A549 (cell line): Measurements from ENCODE around the gene GNA12. TPM values are rescaled to one million over a fixed set of nuclear protein-coding genes. Genes with fewer than 3 reads are reported as not detected.

Experiments
- ATAC-seq, 2 experiments: fragments of 200-7000 bp in 1 of 2; fragments of >200 bp in 1 of 2; cut with Nextera tagmentation in 1 of 2; cut with Tn5 transposase in 1 of 2; 3 replicates each; pipeline versions ENCODE4 v1.8.0 to v1.9.1; 2018 to 2020; ENCODE audit warnings: mild to moderate bottlenecking in 1 of 2, moderate library complexity in 1 of 2
- CTCF ChIA-PET: fragments of 300-600 bp; sonication (Branson Sonifier 250); formaldehyde crosslinking; extraction: SDS; loops from one replicate; lab custom pipeline; 2021; ENCODE audit warnings: antibody characterized with exemption, inconsistent platforms; lab: Yijun Ruan, JAX
- POLR2A ChIA-PET: fragments of 350-600 bp; formaldehyde crosslinking; extraction: SDS; loops from one replicate; lab custom pipeline; 2021; ENCODE audit warnings: antibody characterized with exemption, inconsistent platforms; lab: Yijun Ruan, JAX
- DNase-seq, 2 experiments: peaks; one replicate each; pipeline versions ENCODE4 v3.0.0 to v3.0.0-alpha.2; 2011 to 2016; ENCODE audit warnings: low read depth in 1 of 2, low spot score in 1 of 2
- FAIRE-seq: peaks from 2 replicates; lab custom pipeline; 2011; peaks lifted over from hg19 to GRCh38; lab: Jason Lieb, UNC
- H3K27ac ChIP-seq, 2 experiments: fragments of >200 bp; sonication (Bioruptor Twin); formaldehyde crosslinking; 3 replicates each; pipeline ENCODE4 v1.5.1; 2016 to 2017
- H3K4me1 ChIP-seq: fragments of >200 bp; sonication (Bioruptor Twin); formaldehyde crosslinking; 3 replicates; pipeline ENCODE4 v1.6.1; 2016
- H3K4me2 ChIP-seq: fragments of >200 bp; sonication (Bioruptor Twin); formaldehyde crosslinking; 3 replicates; pipeline ENCODE4 v1.6.1; 2016
- H3K4me3 ChIP-seq: fragments of >200 bp; sonication (Bioruptor Twin); formaldehyde crosslinking; 3 replicates; pipeline ENCODE4 v1.5.1; 2016
- H3K9me3 ChIP-seq: fragments of >200 bp; sonication (Bioruptor Twin); formaldehyde crosslinking; 3 replicates; pipeline ENCODE4 v1.6.1; 2016
- BCL3 ChIP-seq: fragments of >200 bp; sonication (Bioruptor Twin); formaldehyde crosslinking; IDR thresholded peaks from 3 replicates; pipeline ENCODE4 v1.6.1; 2016
- CBX8 ChIP-seq: fragments of 200-600 bp; sonication (generic); IDR thresholded peaks from 2 replicates; pipeline ENCODE4 v1.6.1; 2016
- CHD2 ChIP-seq: fragments of 150-350 bp; IDR thresholded peaks from 2 replicates; pipeline ENCODE4 v1.6.1; 2014; ENCODE audit warnings: low read length; ENCODE audit not compliant: partially characterized antibody
- EHMT2 ChIP-seq: fragments of 200-600 bp; sonication (generic); IDR thresholded peaks from 2 replicates; pipeline ENCODE4 v1.6.1; 2016; ENCODE audit warnings: antibody characterized with exemption, low read depth, mild to moderate bottlenecking, moderate library complexity
- EP300 ChIP-seq, 2 experiments: fragments of >200 bp; sonication (Bioruptor Twin); formaldehyde crosslinking; IDR thresholded peaks; 2 replicates in 1 of 2; 3 replicates in 1 of 2; pipeline ENCODE4 v1.6.1; 2016 to 2017
- ESRRA ChIP-seq: fragments of 150-350 bp; IDR thresholded peaks from 2 replicates; pipeline ENCODE4 v1.6.1; 2014; ENCODE audit warnings: mild to moderate bottlenecking, low read length, borderline replicate concordance
- FOSB ChIP-seq: fragments of 250-450 bp; sonication (Bioruptor Pico); IDR thresholded peaks from 2 replicates; pipeline ENCODE4 v1.5.0; 2020; ENCODE audit warnings: mild to moderate bottlenecking, moderate library complexity
- FOSL2 ChIP-seq, 2 experiments: fragments of 450-650 bp in 1 of 2; fragments of >200 bp in 1 of 2; sonication (Bioruptor Twin) in 1 of 2; formaldehyde crosslinking; IDR thresholded peaks; 2 replicates each; pipeline versions ENCODE4 v1.5.0 to v1.6.1; 2016 to 2020; ENCODE audit warnings: mild to moderate bottlenecking in 1 of 2, moderate library complexity in 1 of 2
- JUN ChIP-seq, 2 experiments: fragments of >200 bp; sonication (Bioruptor Twin); formaldehyde crosslinking; IDR thresholded peaks; 2 replicates in 1 of 2; 3 replicates in 1 of 2; pipeline ENCODE4 v1.6.1; 2016 to 2017
- KDM5A ChIP-seq: fragments of 200-600 bp; sonication (generic); IDR thresholded peaks from 2 replicates; pipeline ENCODE4 v1.6.1; 2016; ENCODE audit warnings: antibody characterized with exemption, mild to moderate bottlenecking
- MAZ ChIP-seq: fragments of 150-350 bp; IDR thresholded peaks from 2 replicates; pipeline ENCODE4 v1.6.1; 2014; ENCODE audit warnings: antibody characterized with exemption, low read depth, low read length, borderline replicate concordance
- MYC ChIP-seq: IDR thresholded peaks from 2 replicates; pipeline ENCODE4 v1.6.1; 2012; ENCODE audit warnings: mild to moderate bottlenecking, inconsistent platforms, low read length, improper control_type of control experiment, borderline replicate concordance
- NFE2L2 ChIP-seq: fragments of 150-350 bp; conservative IDR thresholded peaks from 2 replicates; pipeline ENCODE4 v1.6.1; 2014; ENCODE audit warnings: low read length
- NR3C1 ChIP-seq: fragments of >200 bp; sonication (Bioruptor Twin); formaldehyde crosslinking; IDR thresholded peaks from 3 replicates; pipeline ENCODE4 v1.6.1; 2017
- PHF8 ChIP-seq: fragments of 200-600 bp; sonication (generic); IDR thresholded peaks from 2 replicates; pipeline ENCODE4 v1.6.1; 2016; ENCODE audit warnings: low read depth, mild to moderate bottlenecking, antibody characterized with exemption, moderate library complexity, borderline replicate concordance
- POLR2A ChIP-seq: IDR thresholded peaks from 2 replicates; pipeline ENCODE4 v1.6.1; 2012; ENCODE audit warnings: mild to moderate bottlenecking, low read length
- SREBF2 ChIP-seq: fragments of 450-650 bp; IDR thresholded peaks from 2 replicates; pipeline ENCODE4 v1.6.1; 2014; ENCODE audit warnings: mild to moderate bottlenecking, moderate library complexity
- WGBS: methylation state at CpG from one replicate; pipeline ENCODE4 v1.1.6; 2017; ENCODE audit errors: missing lambda C conversion rate; 5-methylcytosine and 5-hydroxymethylcytosine counted together
- polyA plus RNA-seq, 4 experiments: library from polyadenylated mRNA; depleted of rRNA in 3 of 4; stranded (reverse); fragments of >200 nt; fragmentation: RNase III in 1 of 4; extraction: RNeasy Plus Mini Kit Qiagen cat#74134 plus additional on column Dnase treatment in 1 of 4; gene quantifications; 2 replicates in 3 of 4; 3 replicates in 1 of 4; pipeline ENCODE4 v1.2.3, GENCODE V29; 2011 to 2017
- TF ChIP-seq, protein P1 (sequence below): fragments of 250-450 bp; sonication (Bioruptor Pico); IDR thresholded peaks from 2 replicates; pipeline ENCODE4 v1.5.0; 2020; ENCODE audit warnings: low read depth, mild to moderate bottlenecking, moderate library complexity
- TF ChIP-seq, protein P2 (sequence below): fragments of 250-450 bp; sonication (Bioruptor Pico); IDR thresholded peaks from 2 replicates; pipeline ENCODE4 v1.5.0; 2021; ENCODE audit warnings: mild to moderate bottlenecking, moderate library complexity, borderline replicate concordance
- TF ChIP-seq, protein P3 (sequence below): fragments of 150-350 bp; IDR thresholded peaks from 2 replicates; pipeline ENCODE4 v1.6.1; 2014; ENCODE audit warnings: low read depth, mild to moderate bottlenecking, low read length

Gene GNA12
- polyA plus RNA-seq, 2 of the 4 experiments (the other 2 are of a cell fraction) = 33.0 to 43.7 TPM

- peaks cover 48% of the 10 kb centered on the region for H3K4me1 ChIP-seq
- no peak for TF ChIP-seq CBX8
- no peak for TF ChIP-seq KDM5A
- TF ChIP-seq PHF8 = no peak
- ChIA-PET POLR2A (no interaction called here), CTCF (interaction anchor here (2.4 kb wide), 1 partner anchor 52 kb away, joined by 7 read pairs; no protein-coding TSS in a partner anchor)
- FAIRE-seq (no peak), DNase-seq (no peak), ATAC-seq (peak in 1 of 2 experiments; percentile 43; a peak in 1 of 6 replicates)
- H3K4me2 ChIP-seq = no peak overlapping the region
- H3K9me3 ChIP-seq = no peaks in the 10 kb centered on the region
- H3K27ac ChIP-seq = peak overlapping the region in 1 of 2 experiments; percentile 46; a peak in 2 of 6 replicates
- WGBS = 82% methylated on average over 3 of the region's 3 CpGs
- H3K4me3 ChIP-seq = no peak overlapping the region
These were observed 31.3 kb downstream of the GNA12 start for GRCh38 chr7:2812831-2813230.

DNA sequence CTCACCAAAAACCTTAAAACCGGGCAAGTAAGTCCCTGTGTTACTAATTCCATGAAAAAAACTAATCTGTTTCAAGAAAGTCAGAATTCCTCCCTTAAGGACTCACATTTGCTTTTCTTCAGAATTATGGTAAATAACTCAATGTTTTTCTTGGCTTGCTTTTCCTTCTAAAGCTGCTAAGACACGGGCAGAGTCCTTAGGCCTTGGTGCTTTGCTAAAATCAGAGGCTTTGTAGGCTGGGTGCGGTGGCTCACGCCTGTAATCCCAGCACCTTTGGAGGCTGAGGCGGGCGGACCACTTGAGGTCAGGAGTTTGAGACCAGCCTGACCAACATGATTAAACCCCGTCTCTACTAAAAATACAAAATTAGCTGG is 32.0 kb downstream of the GNA12 start:
- H3K4me2 ChIP-seq = no peak overlapping the region
- no peak for TF ChIP-seq KDM5A
- no peak for TF ChIP-seq EP300 (IDR thresholded peaks at IDR 0.05)
- TF ChIP-seq BCL3 = no peak
- TF ChIP-seq MYC = no peak
- TF ChIP-seq, protein P1, sequence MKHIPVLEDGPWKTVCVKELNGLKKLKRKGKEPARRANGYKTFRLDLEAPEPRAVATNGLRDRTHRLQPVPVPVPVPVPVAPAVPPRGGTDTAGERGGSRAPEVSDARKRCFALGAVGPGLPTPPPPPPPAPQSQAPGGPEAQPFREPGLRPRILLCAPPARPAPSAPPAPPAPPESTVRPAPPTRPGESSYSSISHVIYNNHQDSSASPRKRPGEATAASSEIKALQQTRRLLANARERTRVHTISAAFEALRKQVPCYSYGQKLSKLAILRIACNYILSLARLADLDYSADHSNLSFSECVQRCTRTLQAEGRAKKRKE (CRISPR knock-in tag) = no peak
- no peak for TF ChIP-seq NR3C1
- TF ChIP-seq CHD2 = no peak
- TF ChIP-seq, protein P2, sequence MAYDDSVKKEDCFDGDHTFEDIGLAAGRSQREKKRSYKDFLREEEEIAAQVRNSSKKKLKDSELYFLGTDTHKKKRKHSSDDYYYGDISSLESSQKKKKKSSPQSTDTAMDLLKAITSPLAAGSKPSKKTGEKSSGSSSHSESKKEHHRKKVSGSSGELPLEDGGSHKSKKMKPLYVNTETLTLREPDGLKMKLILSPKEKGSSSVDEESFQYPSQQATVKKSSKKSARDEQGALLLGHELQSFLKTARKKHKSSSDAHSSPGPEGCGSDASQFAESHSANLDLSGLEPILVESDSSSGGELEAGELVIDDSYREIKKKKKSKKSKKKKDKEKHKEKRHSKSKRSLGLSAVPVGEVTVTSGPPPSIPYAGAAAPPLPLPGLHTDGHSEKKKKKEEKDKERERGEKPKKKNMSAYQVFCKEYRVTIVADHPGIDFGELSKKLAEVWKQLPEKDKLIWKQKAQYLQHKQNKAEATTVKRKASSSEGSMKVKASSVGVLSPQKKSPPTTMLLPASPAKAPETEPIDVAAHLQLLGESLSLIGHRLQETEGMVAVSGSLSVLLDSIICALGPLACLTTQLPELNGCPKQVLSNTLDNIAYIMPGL (CRISPR knock-in tag) = no peak
- TF ChIP-seq POLR2A = no peak
- no peak for TF ChIP-seq FOSL2 (IDR thresholded peaks at IDR 0.05)
- no peak for TF ChIP-seq FOSL2 (CRISPR knock-in tag; IDR thresholded peaks at IDR 0.05)
- no peak for TF ChIP-seq JUN (IDR thresholded peaks at IDR 0.05)
- TF ChIP-seq EHMT2 = no peak
- TF ChIP-seq SREBF2 = no peak
- TF ChIP-seq ESRRA = no peak
- TF ChIP-seq NFE2L2 = no peak
- no peak for TF ChIP-seq FOSB (CRISPR knock-in tag)
- TF ChIP-seq, protein P3, sequence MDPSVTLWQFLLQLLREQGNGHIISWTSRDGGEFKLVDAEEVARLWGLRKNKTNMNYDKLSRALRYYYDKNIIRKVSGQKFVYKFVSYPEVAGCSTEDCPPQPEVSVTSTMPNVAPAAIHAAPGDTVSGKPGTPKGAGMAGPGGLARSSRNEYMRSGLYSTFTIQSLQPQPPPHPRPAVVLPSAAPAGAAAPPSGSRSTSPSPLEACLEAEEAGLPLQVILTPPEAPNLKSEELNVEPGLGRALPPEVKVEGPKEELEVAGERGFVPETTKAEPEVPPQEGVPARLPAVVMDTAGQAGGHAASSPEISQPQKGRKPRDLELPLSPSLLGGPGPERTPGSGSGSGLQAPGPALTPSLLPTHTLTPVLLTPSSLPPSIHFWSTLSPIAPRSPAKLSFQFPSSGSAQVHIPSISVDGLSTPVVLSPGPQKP = no peak
- no peak for TF ChIP-seq MAZ
- H3K9me3 ChIP-seq = no peaks in the 10 kb centered on the region
- DNase-seq (no peak), ATAC-seq (no peak), FAIRE-seq (no peak)
- ChIA-PET CTCF (no interaction called here), POLR2A (no interaction called here)
- WGBS = 86% methylated on average over 7 of the region's 7 CpGs
- H3K27ac ChIP-seq = peak overlapping the region in 1 of 2 experiments; percentile 49; a peak in 2 of 6 replicates
- peaks cover 40% of the 10 kb centered on the region for H3K4me1 ChIP-seq
- H3K4me3 ChIP-seq = no peak overlapping the region
